Esophagus squamous epithelium (tissue), 5 donors: ENCODE measurements around the gene VSTM2L. TPM values are rescaled to one million over a fixed set of nuclear protein-coding genes. Genes with fewer than 3 reads are reported as not detected.
A peak's percentile ranks its signal among the peaks of the same experiment; 100 is the strongest.

ENCODE experiments used
- DNase-seq: peaks from one replicate; lab custom pipeline; 2025; lab: John Stamatoyannopoulos, UW
- H3K27ac ChIP-seq, 4 donors: fragments of 200-600 bp; sonication (generic); one replicate each; pipeline ENCODE4 v1.5.1; 2016 to 2019; ENCODE audit warnings: mild to moderate bottlenecking in 1 of 4
- H3K27me3 ChIP-seq, 4 donors: fragments of 200-600 bp; sonication (generic); 1 replicate in 3 of 4; 2 replicates in 1 of 4; pipeline versions ENCODE4 v1.5.1 to v1.6.0; 2017 to 2021; ENCODE audit warnings: antibody characterized with exemption in 1 of 4
- H3K36me3 ChIP-seq, 3 donors: fragments of 200-600 bp; sonication (generic); one replicate each; pipeline ENCODE4 v1.5.1; 2016 to 2019
- H3K4me1 ChIP-seq, 3 donors: fragments of 200-600 bp; sonication (generic); one replicate each; pipeline ENCODE4 v1.5.1; 2017 to 2019
- H3K4me3 ChIP-seq, 4 donors: fragments of 200-600 bp; sonication (generic); 1 replicate in 3 of 4; 2 replicates in 1 of 4; pipeline ENCODE4 v1.5.1; 2016 to 2019; ENCODE audit warnings: mild to moderate bottlenecking in 2 of 4, moderate library complexity in 1 of 4
- H3K9me3 ChIP-seq, 3 donors: fragments of 200-600 bp; sonication (generic); one replicate each; pipeline ENCODE4 v1.5.1; 2016 to 2019
- POLR2A ChIP-seq, 4 donors: fragments of 450-650 bp; IDR thresholded peaks; one replicate each; pipeline ENCODE4 v1.6.1; 2017; ENCODE audit warnings: antibody characterized with exemption in 4 of 4, mild to moderate bottlenecking in 4 of 4, moderate library complexity in 3 of 4
- WGBS, 2 donors: methylation state at CpG; one replicate each; pipeline ENCODE4 v1.1.5; 2018; 5-methylcytosine and 5-hydroxymethylcytosine counted together
- intact Hi-C: fragments of 100-400 bp; cut with DNase I; formaldehyde crosslinking; loops from one replicate; pipeline ENCODE4 v1.15.0; 2022
- total RNA-seq, 4 donors: library from RNA; depleted of rRNA; stranded (reverse); fragments of >200 nt; gene quantifications; one replicate each; pipeline ENCODE4 v1.1.0, GENCODE V29; 2016
- TF ChIP-seq, protein P1 (sequence below), 6 experiments: fragments of 450-650 bp in 4 of 6; fragments of 200-600 bp in 2 of 6; sonication (generic) in 2 of 6; IDR thresholded peaks; one replicate each; pipeline ENCODE4 v1.5.1; 2016 to 2019; ENCODE audit warnings: antibody characterized with exemption in 6 of 6, mild to moderate bottlenecking in 4 of 6, moderate library complexity in 4 of 6
- donor health status: DM: yes; HTN: yes; CAD: no.

Gene VSTM2L
- total RNA-seq, 4 donors from 2014 or later, result 0.38 to 2.6 (median 0.68) TPM

DNA sequence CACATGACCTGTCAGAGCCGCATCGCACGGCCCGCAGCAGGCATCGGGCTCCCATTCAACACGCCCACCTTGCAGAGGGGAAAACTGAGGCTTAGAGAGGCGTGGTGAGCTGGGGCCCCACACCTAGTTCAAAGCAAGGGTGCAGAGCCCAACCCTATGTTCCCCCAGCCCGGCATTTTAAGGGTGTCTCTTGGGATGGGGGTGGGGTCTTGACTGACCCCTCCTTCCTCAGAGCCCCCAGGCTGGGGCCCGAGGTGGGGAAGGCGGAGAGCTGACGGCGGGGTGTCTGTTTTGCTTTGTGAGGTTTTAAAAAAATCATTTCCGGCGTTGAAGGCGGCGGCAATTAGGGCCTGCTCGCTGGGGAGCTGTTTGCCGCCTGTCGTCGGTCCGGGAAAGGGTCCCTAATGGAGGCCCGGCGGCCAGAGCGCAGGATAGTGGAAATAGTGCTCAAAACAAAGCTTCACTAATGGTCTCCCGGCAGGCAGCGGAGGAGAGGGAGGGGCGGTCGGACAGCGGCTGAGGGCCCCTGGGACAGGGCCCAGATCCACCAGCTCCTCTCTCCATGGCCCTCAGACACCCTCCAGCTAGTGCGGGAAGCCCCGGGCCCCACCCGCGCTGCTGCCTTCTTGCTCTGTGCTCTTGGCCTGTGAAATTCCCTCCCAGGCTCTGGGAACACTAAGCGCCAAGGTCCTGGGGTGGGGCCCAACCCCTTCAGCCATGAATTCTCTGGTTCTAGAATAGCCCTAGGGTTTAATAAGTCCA lies 11.9 kb downstream of the VSTM2L start:
- intact Hi-C loops, result no loop called here
- TF ChIP-seq POLR2A (IDR thresholded peaks at IDR 0.05), result no peak
- TF ChIP-seq, protein P1, sequence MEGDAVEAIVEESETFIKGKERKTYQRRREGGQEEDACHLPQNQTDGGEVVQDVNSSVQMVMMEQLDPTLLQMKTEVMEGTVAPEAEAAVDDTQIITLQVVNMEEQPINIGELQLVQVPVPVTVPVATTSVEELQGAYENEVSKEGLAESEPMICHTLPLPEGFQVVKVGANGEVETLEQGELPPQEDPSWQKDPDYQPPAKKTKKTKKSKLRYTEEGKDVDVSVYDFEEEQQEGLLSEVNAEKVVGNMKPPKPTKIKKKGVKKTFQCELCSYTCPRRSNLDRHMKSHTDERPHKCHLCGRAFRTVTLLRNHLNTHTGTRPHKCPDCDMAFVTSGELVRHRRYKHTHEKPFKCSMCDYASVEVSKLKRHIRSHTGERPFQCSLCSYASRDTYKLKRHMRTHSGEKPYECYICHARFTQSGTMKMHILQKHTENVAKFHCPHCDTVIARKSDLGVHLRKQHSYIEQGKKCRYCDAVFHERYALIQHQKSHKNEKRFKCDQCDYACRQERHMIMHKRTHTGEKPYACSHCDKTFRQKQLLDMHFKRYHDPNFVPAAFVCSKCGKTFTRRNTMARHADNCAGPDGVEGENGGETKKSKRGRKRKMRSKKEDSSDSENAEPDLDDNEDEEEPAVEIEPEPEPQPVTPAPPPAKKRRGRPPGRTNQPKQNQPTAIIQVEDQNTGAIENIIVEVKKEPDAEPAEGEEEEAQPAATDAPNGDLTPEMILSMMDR (IDR thresholded peaks at IDR 0.05), result no peak
- H3K36me3 ChIP-seq, result no peaks in the 10 kb centered on the region
- H3K4me1 ChIP-seq, result peaks cover 7 to 35% (median 13%) of the 10 kb centered on the region in 3 donors
- 12 to 20% methylated on average over 5 to 9 of the region's 34 CpGs for WGBS, 2 donors
- H3K27me3 ChIP-seq, result peaks cover 0 to 100% (median 7%) of the 10 kb centered on the region in 4 donors
- H3K4me3 ChIP-seq, result peak overlapping the region in 3 of 4 donors; percentile 7 to 48 (median 25)
- H3K9me3 ChIP-seq, result no peaks in the 10 kb centered on the region
- no peak for DNase-seq
- H3K27ac ChIP-seq, result peak overlapping the region in 1 of 4 donors; percentile 29

DNA sequence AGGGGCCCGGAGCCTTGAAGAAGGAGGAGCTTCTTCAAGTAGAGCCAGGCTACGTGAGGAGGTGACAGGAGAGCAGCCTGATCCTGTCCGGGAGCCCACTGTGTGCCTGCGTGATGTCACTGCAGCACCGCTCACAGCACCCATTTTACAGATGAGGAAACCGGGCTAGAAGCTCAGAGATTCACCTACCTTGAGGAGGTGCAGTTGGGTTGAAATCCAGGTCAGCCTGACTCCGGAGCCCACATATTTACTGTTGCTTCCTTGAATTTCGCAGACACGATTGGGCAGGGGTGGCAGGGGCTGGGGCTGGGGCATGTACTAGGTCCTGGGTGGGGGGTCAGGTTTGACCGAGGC lies 12.5 kb downstream of the VSTM2L start:
- H3K4me1 ChIP-seq, result peaks cover 7 to 35% (median 13%) of the 10 kb centered on the region in 3 donors
- no peak overlapping the region for H3K4me3 ChIP-seq
- TF ChIP-seq, protein P1 (IDR thresholded peaks at IDR 0.05), result no peak
- no peak for TF ChIP-seq POLR2A (IDR thresholded peaks at IDR 0.05)
- DNase-seq, result no peak
- WGBS, 2 donors, result 56% methylated on average over 9 of the region's 10 CpGs; no CpG with 5 or more reads in 1 of the 2 donors
- H3K27me3 ChIP-seq, result peaks cover 0 to 100% (median 7%) of the 10 kb centered on the region in 4 donors
- intact Hi-C loops, result no loop called here
- H3K9me3 ChIP-seq, result no peaks in the 10 kb centered on the region
- no peak overlapping the region for H3K27ac ChIP-seq
- H3K36me3 ChIP-seq, result no peaks in the 10 kb centered on the region

DNA sequence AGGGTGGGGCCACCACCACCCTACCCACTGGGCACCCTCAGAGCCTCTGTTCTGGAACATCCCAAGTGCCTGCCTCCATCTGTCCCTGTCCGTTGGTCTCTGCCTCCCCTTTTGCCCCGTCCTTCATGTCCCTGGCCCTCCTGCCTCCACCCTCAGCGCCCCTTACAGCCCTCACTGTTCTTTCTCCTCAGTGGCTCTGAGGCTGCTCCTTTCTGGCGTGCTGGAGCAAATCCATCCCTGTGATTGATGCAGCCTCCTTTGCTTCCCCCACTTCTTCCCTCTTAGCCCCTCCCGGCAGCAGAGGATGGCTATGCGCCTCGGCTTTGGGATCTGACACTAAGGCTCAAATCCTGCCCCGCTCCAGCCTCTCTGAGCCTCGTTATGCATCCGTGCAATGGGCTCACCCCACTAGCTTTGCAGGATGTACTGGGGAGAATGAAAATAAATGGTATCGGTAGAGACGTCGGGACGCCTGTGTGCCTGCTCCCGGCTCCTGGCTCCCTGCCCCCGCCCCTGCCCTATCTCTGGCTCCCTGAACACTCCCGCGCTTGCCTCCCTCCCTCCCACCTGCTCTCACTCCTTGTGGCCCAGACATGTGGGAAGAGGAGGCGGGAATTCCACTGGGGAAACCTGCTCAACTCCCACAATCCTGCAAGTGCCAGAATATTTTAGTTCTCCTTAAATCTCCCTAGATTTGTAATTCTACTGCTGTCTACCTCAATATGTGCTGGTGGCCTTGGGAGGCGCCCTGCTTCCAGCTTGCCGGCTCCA lies 13.1 kb downstream of the VSTM2L start:
- Histone ChIP-seq H3K9me3 (no peaks in the 10 kb centered on the region), H3K36me3 (no peaks in the 10 kb centered on the region), H3K27ac (no peak overlapping the region), H3K4me3 (no peak overlapping the region), H3K4me1 (peaks cover 7 to 35% (median 13%) of the 10 kb centered on the region in 3 donors), H3K27me3 (peaks cover 0 to 98% (median 7%) of the 10 kb centered on the region in 4 donors)
- intact Hi-C loops, result no loop called here
- TF ChIP-seq POLR2A (IDR thresholded peaks at IDR 0.05), result no peak
- TF ChIP-seq, protein P1 (IDR thresholded peaks at IDR 0.05), result no peak
- no peak for DNase-seq
- WGBS, 2 donors, result 18 to 28% methylated on average over 16 to 21 of the region's 21 CpGs

DNA sequence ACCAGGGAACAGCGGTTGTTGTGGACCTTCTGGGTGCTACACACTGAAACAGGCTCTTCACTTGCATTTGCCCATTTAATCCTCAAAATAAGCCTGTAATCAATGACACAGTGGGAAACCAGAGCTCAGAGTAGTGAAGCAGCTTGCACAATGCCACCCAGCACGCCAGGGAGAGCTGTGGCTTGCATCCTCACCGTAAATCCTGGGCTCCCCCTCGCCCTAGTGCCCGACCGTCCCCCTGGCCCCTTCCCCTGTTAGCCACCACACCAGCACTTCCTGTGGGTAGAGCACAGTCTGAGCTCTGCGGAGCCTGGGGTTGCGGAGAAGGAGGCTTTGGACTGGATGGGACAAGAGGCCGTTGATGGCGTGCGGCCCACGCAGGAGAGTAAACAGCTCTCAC lies 14.5 kb downstream of the VSTM2L start:
- H3K4me3 ChIP-seq, result no peak overlapping the region
- H3K36me3 ChIP-seq, result no peaks in the 10 kb centered on the region
- intact Hi-C loops, result no loop called here
- no peak overlapping the region for H3K27ac ChIP-seq
- no peak for DNase-seq
- TF ChIP-seq, protein P1 (IDR thresholded peaks at IDR 0.05), result no peak
- no peak for TF ChIP-seq POLR2A (IDR thresholded peaks at IDR 0.05)
- peaks cover 7 to 23% (median 13%) of the 10 kb centered on the region in 3 donors for H3K4me1 ChIP-seq
- WGBS, 2 donors, result 66 to 67% methylated on average over 5 to 12 of the region's 12 CpGs
- no peaks in the 10 kb centered on the region for H3K9me3 ChIP-seq
- H3K27me3 ChIP-seq, result peaks cover 0 to 95% (median 7%) of the 10 kb centered on the region in 4 donors

DNA sequence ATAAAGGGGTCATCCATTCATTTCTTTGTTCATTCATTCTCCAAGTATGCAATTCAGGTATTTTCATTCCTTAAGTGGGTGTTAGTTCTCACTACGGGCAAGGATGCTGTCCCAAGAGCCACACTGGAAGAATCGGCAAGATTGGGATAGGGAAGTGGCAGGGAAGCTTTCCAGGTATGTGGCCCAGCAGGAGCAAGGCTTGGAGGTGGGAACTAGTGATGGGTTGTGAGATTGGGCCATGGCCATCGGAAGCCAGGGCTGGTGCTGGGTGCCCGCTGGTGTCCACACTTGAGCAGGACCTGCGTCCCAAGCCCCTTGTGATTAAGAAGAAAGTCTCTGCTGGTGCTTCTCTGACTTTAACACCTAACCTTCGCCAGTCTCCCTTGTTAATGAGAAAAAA lies 15.1 kb downstream of the VSTM2L start:
- 83 to 92% methylated on average over 4 to 6 of the region's 6 CpGs for WGBS, 2 donors

More for the DNA sequence above, 15.1 kb downstream of the VSTM2L start:
- Histone ChIP-seq H3K27me3 (peaks cover 0 to 95% (median 7%) of the 10 kb centered on the region in 4 donors), H3K27ac (no peak overlapping the region), H3K36me3 (no peaks in the 10 kb centered on the region), H3K4me3 (no peak overlapping the region), H3K4me1 (peaks cover 7 to 23% (median 13%) of the 10 kb centered on the region in 3 donors), H3K9me3 (no peaks in the 10 kb centered on the region)
- intact Hi-C loops, result no loop called here
- TF ChIP-seq POLR2A (IDR thresholded peaks at IDR 0.05), result no peak
- TF ChIP-seq, protein P1 (IDR thresholded peaks at IDR 0.05), result no peak
- no peak for DNase-seq
